NB4 (cell line): ENCODE results near the gene RCAN3.

Experiments
- MYC ChIP-seq: IDR thresholded peaks from 2 replicates; pipeline ENCODE4 v1.6.1; 2011; ENCODE audit warnings: low read depth, low read length
- POLR2A ChIP-seq: IDR thresholded peaks from 2 replicates; pipeline ENCODE4 v1.6.1; 2011; ENCODE audit warnings: mild to moderate bottlenecking; ENCODE audit not compliant: insufficient read length; ENCODE audit errors: extremely low read depth
- TF ChIP-seq, protein P1 (sequence below): IDR thresholded peaks from one replicate; pipeline ENCODE4 v1.5.1; 2012; ENCODE audit warnings: low read depth, low read length
- TF ChIP-seq, protein P2 (sequence below): IDR thresholded peaks from 2 replicates; pipeline ENCODE4 v1.6.1; 2011; ENCODE audit warnings: low read depth, low read length

DNA sequence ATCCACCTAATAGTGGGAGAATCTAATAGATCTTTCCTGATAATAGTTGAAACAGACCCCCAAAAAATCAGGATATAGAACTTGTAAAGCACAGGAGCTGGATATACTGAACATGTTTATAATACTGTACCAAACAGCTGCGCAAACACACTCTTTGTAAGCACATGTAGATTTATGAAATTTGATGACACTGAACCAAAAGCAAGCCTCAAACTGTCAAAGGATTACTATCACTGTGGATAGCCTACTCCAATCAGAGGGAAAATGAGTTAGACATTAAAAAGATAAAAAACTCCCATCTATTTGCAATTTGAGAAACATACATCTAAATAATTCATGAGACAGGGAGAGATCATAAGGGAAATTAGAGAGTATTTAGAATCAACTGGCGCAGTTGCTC, 26.1 kb downstream of the RCAN3 start:
- TF ChIP-seq, protein P1, sequence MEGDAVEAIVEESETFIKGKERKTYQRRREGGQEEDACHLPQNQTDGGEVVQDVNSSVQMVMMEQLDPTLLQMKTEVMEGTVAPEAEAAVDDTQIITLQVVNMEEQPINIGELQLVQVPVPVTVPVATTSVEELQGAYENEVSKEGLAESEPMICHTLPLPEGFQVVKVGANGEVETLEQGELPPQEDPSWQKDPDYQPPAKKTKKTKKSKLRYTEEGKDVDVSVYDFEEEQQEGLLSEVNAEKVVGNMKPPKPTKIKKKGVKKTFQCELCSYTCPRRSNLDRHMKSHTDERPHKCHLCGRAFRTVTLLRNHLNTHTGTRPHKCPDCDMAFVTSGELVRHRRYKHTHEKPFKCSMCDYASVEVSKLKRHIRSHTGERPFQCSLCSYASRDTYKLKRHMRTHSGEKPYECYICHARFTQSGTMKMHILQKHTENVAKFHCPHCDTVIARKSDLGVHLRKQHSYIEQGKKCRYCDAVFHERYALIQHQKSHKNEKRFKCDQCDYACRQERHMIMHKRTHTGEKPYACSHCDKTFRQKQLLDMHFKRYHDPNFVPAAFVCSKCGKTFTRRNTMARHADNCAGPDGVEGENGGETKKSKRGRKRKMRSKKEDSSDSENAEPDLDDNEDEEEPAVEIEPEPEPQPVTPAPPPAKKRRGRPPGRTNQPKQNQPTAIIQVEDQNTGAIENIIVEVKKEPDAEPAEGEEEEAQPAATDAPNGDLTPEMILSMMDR: no peak
- no peak for TF ChIP-seq MYC
- TF ChIP-seq, protein P2, sequence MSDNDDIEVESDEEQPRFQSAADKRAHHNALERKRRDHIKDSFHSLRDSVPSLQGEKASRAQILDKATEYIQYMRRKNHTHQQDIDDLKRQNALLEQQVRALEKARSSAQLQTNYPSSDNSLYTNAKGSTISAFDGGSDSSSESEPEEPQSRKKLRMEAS: no peak
- no peak for TF ChIP-seq POLR2A
